OCI-M2 (cell line): ENCODE data around the gene FHOD3.

Experiments used
- DNase-seq: peaks from one replicate; lab custom pipeline; 2025; ENCODE audit not compliant: unreplicated experiment; lab: John Stamatoyannopoulos, UW

Gene FHOD3

DNA sequence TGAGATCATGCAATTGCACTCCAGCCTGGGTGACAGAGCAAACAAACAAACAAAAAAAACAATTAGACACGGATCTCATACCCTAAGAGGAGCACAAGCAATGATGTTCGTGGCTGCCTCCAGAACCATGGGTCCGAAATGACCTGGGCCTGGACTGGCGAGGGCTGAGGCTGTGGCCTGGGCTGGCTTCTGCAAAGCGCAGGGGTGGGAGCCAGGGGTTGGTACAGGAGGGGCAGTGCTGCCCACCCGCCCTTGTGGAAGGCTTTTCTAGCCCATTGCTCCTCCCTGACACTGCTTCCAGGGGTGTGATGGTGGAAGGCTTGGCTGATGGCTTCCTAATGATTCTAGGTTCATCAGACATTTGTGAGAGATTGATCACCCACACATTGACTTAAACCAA is 167.8 kb downstream of the FHOD3 start:
- DNase-seq: no peak

DNA sequence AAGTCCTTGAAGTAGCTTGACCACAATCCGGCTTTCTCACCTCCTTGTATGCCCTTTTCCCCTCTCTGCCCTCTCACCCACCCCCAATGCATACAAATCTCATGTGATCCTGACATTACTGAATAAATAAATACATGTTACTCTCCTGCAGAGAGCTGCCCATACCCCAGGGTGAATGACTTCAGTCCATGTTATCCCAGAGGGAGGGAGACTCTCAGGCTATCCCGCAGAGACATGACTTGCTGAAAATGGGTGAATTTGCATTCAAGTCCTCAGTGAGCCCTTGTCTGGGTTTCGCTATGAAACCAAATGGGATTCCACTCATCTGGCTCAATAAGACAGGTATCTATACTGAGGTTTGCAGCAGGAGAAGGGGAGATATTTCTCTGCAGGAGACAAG is 168.5 kb downstream of the FHOD3 start:
- DNase-seq: no peak

DNA sequence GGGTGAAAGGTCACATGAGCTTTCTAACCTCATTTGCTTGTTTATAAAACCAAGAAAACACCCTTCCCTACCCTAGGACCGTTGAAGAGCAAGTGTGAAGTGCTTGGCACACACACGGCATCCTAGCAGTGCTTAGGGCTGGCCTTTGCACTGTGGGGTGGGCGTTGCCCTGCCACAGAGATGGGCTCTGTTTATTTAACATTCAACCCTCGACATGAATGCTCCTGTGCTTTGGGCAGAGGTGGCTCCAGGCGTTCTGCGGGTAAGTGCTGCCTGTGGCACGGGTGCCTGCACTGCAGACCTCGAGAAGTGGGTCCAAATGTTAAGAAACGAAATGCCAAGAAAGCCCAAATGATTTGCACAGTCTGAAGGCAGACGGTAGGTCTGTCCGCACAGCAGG is 170.1 kb downstream of the FHOD3 start:
- DNase-seq: no peak

DNA sequence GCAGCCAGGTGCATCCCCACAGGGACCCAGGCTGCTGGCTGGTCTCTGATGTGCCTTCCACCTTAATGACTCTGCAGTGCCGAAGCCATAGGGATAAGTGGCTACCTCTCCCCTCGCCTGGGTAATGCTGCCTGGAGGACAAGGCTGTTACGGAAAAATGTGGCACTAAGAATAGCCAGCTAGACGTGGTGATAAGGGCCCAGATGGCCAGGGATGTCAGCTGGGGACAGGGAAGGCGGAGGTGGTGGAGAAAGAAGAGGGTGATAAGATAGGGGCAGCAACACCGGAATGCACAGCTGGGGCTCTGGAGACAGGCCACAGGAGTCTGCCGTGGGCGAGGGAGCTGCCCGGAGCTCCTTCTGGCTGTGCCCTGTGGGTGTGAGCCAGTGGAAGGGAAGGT is 170.6 kb downstream of the FHOD3 start:
- DNase-seq: no peak

DNA sequence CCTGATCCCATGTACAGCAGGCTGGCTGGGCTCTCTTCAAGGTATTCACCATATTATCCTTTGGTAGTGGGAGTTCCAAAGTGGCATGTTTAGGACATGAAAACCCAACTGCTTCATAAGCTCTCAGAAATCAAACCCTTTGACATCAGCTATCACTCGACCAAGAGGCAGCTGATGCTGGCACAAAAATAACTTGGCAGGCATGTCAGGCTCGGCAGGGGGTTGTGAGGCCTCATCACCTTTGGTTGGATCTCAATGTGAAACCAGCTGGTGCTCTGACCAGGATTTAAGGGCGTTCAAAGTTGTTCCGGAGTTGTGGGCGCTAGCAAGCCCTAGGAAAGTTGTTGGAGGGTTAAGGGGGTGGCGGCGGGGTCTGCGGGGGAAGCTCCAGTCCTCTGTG is 171.9 kb downstream of the FHOD3 start:
- no peak for DNase-seq

DNA sequence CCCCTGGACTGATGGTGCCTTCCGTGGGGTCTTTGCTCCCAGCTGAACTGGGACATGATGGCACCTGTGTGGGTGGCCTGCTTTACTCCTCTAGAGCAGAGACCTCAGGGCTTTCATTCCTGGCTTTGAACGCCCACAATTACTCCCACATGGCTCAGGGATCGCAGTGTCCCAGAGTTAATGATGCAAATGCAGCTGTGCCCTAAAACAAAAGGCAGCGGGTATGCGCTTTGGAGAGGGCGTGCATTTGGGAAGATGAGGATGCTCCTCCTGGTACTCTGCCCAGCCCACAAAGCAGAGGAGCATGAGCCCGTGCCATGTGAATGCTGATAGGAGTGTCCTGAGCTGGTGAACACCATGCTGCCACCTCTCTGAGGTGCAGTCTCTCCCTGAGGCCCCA is 173.4 kb downstream of the FHOD3 start:
- DNase-seq: no peak

DNA sequence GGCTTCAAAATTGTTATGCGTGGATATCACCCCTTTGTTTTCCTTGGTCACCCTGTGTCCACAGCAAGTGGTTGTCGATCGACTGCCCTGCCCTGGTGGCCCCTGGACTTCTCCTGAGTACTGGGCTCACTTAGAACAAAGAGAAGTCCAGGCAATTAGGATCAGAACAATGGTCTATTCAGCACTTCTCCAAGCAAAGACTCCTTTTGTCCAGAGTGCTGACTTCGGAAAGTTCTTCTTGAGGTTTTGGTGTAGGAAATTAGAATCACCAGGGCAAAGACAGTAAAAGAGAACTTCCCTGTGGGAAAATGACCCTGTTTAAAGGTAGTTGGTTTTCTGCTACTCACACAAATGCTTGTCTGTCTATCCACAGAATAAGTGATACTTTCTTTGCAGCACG is 173.9 kb downstream of the FHOD3 start:
- no peak for DNase-seq

DNA sequence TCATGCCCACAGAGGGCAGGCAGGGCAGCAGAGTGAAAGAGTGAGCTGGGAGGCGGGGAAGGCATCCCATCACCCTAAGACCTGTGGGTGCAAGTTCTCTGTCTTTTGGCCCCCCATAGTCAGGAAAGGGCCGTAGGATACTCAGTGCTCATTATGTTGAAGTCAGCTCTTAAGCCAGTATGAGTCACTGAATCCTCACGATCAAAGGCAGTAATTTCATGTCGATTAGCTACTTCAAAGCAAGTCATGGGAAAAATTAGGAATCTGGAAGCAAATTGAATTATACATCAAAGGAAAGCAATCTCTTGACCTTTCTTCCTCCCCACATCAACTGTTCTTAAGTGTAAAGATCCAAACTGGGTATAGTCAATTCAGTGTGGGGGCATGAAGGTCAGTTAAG is 178.9 kb downstream of the FHOD3 start:
- no peak for DNase-seq

DNA sequence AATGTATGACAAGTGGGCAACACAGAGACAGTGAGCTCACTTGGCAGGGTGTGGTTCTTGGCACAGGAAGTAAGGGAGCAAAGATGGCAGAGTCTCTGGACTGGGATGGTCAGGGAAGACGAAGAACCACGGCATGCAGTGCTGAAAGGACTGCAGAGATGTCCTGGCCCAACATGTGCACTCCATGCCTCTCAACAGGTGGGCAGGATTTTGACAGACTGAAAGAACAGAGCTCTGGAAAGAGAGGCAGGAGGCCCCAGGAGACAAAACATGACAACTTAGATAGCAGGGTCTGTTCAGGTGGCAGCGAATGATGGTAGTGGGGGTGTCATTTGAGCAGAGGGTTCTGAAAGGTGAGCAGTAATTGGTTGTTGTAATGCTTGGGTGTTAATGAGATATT is 180.3 kb downstream of the FHOD3 start:
- DNase-seq: no peak

DNA sequence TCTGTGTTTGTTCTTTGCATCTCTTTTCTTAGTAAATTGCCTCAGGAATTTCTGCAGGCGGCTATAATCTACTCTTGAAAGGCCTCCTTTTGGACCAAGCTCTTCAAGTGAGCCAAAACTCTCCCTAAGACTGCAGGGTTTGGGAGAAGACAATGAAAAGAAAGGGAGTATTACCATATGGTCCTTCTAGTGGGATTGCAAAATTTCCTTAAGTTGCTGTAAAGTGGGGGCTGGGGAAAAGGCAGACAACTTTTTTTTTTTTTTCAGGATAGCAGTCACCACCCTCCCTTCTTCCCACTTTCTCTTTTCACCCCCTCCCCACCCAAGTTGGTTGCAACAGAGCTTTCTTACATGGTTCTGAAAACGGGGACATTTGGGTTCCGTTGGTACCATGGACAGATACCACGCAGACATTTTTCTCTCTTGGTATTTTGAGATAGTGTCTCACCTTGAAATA is 183.7 kb downstream of the FHOD3 start:
- DNase-seq: no peak

DNA sequence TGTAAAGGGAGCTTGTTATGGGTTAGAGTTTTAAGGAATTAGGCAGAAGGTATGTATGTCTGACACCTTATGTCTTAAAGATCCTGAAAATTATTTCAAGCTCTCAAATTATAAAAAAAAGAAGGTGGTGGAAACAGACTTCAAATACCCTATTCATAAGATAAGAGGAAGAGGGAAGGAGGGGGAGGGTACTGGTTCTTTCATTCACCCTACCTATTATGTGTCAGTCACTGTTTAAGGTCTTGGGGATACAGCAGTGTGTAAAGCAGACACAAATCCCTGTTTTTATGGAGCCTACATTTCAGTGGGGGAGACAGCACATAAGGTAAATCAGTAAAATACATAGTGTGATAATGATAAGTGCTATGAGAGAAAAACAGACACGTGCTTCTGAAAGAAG is 184.4 kb downstream of the FHOD3 start:
- no peak for DNase-seq

DNA sequence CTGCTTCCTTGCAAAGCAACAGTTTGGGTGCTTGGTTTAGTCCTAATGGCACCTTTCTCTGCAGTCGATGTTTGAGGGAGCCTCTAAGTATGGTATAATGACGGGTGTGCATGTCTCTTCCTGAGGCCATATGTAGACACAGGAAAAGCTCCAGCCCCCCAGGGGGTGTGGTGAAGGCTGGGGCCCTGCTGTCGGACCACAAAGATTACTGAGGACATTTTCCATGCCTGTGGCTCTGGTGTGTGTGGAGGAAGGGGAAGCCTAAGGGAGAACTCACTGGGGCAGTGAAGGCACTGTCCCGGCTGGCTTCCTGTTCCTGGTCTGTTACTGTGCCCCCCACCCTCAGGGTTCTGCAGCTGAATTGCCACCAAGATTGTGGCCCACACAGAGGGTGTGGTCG is 187.1 kb downstream of the FHOD3 start:
- no peak for DNase-seq

DNA sequence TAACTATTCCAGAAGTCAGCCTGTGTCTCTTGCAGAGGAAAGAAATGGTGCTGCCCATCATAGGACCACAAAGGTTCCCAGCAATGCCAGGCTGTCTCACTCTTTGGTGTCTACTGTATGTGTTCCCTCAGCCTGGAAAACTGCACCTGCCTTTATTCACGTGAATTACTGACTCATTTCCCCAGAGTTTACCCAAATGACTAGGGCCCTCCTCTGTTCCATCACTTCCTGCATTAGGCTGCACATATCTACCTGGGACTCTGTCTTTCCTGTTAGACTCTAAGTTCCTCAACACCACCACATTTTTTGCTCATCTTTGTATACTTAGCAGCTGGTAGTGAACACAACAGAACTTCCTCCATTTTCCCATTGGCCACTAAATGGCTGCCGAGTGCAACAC is 188.3 kb downstream of the FHOD3 start:
- DNase-seq: no peak

DNA sequence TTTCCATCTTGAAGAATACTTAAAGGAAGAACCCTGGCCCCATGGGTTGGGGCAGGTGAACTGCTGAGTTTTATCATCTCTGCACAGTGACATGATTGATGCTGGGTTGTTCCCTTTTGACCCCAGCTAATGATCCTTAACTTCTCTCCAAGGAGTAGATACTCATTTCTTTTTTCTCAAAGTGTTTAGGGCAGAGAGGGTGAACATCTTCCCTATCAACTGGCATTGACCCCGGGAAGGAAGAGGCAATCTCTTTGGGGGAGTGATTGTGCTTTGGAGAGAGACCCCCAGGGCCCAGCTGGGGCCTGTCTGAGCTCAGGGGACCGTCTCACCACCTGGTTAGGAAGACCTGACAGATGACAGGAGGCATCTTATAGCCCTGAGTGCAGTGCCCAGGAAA is 190.6 kb downstream of the FHOD3 start:
- no peak for DNase-seq

DNA sequence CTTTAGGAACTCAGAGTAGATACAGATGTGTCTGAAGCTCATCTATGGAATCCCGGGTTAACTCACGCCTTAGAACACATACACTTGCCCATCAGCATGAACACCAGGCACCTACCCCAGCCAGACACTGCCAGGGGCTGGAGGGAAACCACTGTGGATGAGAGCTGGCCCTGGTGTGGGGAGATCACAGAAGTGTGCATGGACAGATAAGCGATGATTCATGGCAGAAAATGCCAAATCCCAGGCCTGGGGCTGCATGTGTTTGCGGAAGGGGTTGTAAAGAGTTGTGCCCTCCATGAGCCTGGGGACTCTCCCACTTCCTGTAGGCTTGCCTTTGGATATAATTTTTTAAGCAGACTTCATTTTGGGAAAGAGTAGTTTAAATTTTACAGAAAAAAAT is 193.4 kb downstream of the FHOD3 start:
- DNase-seq: no peak

DNA sequence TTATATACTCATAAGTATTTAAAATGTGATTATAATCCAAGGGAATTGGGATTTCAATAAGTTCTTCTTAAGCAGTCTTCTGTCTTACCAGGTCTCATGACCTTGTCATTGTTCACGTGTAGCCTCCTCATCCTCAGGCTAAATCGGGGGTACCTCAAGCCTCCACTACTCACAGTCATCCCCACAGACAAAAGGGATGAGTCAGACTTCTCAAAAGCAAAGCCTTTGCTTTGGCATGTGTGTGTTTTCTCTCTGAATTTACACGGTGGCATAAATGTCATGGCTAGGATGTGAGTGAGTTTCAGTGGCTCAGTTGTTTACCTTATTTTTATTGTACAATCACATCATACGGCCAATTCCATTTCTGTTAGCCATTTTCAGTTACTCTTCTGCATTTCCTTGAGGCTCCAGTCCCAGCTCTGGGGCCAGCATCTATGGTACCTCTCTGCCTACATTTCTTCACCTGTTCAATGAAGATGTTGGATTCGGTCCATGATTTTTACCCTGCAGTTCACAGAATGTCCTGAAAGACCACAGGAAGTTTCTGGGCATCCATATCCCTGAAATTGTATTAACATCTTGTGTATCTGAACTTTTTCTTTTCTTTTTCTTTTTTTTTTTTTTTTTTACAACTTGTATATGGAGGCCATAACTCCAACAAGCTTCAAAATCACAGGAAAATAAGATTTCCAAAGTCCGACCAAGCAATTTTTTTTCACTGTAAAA is 195.3 kb downstream of the FHOD3 start:
- DNase-seq: no peak

DNA sequence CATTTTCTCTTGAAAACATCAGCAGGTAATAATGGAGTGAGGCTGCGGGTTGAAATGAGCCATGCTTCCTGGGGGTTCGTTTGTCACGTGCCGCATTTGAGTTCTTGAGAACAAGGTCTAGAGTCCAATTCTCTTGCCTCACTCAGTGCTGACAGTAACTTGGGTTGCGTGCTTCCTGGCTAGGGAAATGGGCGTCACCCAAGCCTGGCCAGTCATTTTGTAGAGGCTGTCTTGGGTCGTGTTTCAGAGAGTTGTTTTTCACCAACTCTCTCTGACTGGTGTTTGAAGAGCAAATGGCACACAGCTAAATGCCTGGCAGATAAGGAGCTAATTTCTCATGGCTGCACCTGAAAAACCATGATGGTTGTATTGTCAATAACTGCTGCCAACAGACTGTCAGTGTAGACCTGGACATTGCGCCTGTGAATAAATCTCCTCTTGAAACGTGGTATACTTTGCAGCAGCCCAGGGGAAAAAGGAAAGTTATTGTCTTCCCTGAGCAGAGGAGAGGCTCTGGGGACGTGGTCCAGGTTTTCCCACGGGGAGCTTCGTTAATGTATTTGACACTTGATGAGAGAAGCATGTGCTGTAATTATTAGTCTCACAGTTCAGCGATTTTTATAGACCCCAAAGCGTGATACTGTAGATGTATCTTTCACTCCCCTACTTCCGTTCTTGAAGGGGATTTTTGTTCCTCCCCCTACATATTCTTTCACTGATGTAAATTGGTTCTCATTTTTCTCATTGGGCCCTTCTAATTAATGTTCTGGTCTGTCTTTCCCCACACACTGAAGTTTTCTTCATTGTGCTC is 196.0 kb downstream of the FHOD3 start:
- no peak for DNase-seq

DNA sequence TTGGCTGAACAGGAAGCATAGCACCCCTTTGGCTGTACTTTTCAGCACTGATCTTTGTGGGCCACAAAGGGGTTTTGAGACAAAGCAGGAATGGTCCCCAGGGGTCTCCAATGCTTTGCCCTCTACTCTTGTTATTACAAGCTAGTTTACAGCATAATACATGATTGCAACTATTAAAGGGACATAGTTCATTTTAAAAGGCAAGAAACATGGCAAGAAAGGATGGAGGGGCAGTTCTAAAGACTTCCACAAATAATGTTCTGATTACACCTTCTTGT is 196.6 kb downstream of the FHOD3 start:
- no peak for DNase-seq

DNA sequence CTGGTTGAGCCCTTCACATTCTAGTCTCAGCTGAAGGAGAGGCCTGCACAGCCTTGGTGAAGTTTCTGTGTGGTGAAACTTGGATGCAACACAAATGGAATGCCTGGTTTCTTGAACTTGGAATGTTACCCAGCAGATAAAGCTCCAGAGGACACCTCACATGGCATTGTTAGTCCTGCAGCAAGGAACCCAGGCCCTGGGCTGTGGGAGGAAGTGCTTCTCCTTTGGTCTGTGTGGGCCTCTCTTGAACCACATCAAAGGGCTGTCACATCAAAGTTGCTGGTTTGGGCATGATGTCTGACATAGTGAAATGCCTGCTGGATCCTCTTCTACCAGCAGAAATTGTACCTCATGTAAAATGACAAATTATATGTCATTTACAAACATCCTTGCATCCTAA is 198.5 kb downstream of the FHOD3 start:
- no peak for DNase-seq

DNA sequence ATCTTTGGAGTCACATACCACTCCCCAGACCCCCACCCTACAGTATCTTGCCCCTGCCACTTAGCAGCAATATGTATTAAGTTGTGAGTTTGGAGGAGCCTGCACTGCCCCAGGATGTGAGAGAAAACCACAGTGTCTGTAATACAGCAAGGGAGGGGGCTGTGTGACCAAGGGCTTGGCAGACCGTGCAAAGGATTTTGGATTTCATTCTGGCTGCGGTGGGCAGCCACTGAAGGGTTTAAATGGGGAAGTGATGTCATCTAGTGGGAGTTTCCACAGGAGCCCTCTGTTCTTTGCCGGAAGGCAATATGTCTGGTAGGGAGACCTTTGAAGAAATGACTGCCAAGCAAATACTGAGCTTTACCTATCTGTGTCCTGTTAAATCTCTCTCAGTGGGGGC is 202.4 kb downstream of the FHOD3 start:
- no peak for DNase-seq

DNA sequence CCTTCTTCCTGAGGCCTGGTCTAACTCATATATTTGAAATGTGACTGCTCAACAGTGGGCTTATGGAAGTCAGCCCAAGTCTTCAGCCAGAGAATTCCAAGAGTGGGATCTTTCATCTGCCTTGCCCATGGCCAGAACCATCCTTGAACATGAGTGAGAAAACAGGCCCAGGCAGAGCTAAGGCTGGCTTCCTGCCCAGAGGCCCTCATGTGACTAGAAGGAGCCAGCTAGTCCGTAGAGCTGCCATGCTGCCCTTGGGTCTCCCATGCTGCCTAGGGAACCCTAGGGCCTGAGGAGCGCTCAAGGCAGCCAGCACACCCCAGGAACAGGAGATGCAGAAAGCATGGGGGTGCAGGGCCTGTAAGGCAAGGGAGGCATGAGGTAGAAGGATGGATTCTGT is 203.6 kb downstream of the FHOD3 start:
- no peak for DNase-seq

DNA sequence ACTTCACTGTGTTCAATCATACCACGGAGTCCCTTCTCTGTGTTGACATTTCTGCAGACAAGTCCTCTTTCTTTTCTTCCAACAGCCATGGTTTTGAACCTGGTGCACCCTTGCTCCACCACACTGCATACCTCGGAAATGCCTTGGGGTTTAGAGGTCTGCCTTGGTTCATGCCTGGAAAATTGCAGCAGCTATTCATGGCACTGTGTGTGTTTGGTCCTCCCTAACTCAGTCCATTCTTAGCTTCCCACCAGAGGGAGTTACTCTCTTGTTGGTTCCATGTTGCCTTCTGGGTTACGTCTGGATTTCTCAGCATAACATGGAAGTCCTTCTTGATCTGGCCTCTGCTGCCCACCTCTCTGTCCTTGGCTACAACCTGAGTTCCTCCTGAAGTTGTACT is 206.0 kb downstream of the FHOD3 start:
- no peak for DNase-seq

DNA sequence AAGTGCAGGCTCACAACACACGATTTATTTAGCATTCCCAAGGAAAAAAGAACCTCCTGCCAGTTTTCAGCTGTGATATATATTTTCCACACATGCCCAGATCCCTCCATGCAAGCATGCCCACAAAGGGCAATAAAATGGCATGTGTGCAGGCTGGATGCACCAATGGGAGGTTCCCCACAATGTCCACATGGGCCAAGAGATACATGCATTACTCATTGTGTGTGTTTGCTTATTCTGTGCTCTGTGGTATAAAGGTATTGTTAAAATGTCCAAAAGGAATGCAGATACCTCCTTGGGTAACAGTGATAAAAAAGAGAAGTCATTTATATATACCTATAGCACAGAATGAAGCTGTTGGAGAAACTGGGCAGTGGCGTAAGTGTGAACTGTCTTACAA is 207.4 kb downstream of the FHOD3 start:
- no peak for DNase-seq
